HepG2 (cell line): ENCODE measurements around the gene TANGO2. TPM values are rescaled to one million over a fixed set of nuclear protein-coding genes. Genes with fewer than 3 reads are reported as not detected.

ENCODE experiments used
- ATAC-seq: fragments of 200-7000 bp; cut with Tn5 transposase; 3 replicates; pipeline ENCODE4 v1.9.1; 2020; ENCODE audit warnings: mild to moderate bottlenecking, moderate library complexity
- BruUV-seq: library from RNA; stranded (reverse); fragments of 400-500 nt; replicated peaks from 2 replicates; lab custom pipeline; 2021; lab: Mats Ljungman, UMichigan
- CTCF ChIA-PET: fragments of 300-600 bp; formaldehyde crosslinking; extraction: SDS; loops from one replicate; lab custom pipeline; 2021; ENCODE audit warnings: low total read pairs, inconsistent platforms, low intra/inter-chr PET ratio; lab: Yijun Ruan, JAX
- POLR2A ChIA-PET: fragments of 350-600 bp; sonication (Branson Sonifier 250); formaldehyde crosslinking; loops from one replicate; lab custom pipeline; 2020; ENCODE audit warnings: antibody characterized with exemption, inconsistent platforms; lab: Yijun Ruan, JAX
- DNase-seq: peaks from one replicate; pipeline ENCODE4 v3.0.0-alpha.2; 2015; ENCODE audit warnings: low spot score
- FAIRE-seq: peaks from 3 replicates; lab custom pipeline; 2011; peaks lifted over from hg19 to GRCh38; lab: Jason Lieb, UNC
- H2AFZ ChIP-seq: one replicate; pipeline ENCODE4 v1.6.1; 2011; ENCODE audit warnings: low read length, inconsistent platforms
- H3K27ac ChIP-seq: fragments of 300-600 bp; 3 replicates; pipeline ENCODE4 v1.8.0; 2011; ENCODE audit warnings: mixed run types, mild to moderate bottlenecking, mixed read lengths, low read length, inconsistent platforms; ENCODE audit not compliant: insufficient read depth; ENCODE audit errors: extremely low read length
- H3K27me3 ChIP-seq, 2 experiments: fragments of 200-600 bp in 1 of 2; 2 replicates in 1 of 2; 3 replicates in 1 of 2; pipeline versions ENCODE4 v1.6.0 to v1.8.0; 2011; ENCODE audit warnings: low read length in 2 of 2, mild to moderate bottlenecking in 2 of 2, moderate library complexity in 2 of 2, inconsistent platforms in 1 of 2; ENCODE audit not compliant: insufficient read depth in 2 of 2, control insufficient read depth in 1 of 2
- H3K36me3 ChIP-seq, 2 experiments: fragments of 200-600 bp in 1 of 2; replicated peaks in 1 of 2; 2 replicates in 1 of 2; 3 replicates in 1 of 2; pipeline versions ENCODE4 v1.5.1 to v1.8.0; 2011; ENCODE audit warnings: low read length in 2 of 2, inconsistent platforms in 1 of 2; ENCODE audit not compliant: insufficient read depth in 2 of 2, control insufficient read depth in 1 of 2
- H3K4me1 ChIP-seq: 2 replicates; pipeline ENCODE4 v1.5.1; 2012; ENCODE audit warnings: low read length, inconsistent platforms; ENCODE audit not compliant: insufficient read depth
- H3K4me2 ChIP-seq: 2 replicates; pipeline ENCODE4 v1.6.0; 2011; ENCODE audit warnings: low read depth, low read length, inconsistent platforms
- H3K4me3 ChIP-seq, 3 experiments: fragments of 200-600 bp in 1 of 3; sonication (generic), shearing (Covaris generic) in 1 of 3; replicated peaks in 1 of 3; 2 replicates each; pipeline ENCODE4 v1.5.1; 2011 to 2016; ENCODE audit warnings: low read length in 3 of 3, inconsistent platforms in 2 of 3, low read depth in 2 of 3, mild to moderate bottlenecking in 2 of 3, control low read depth in 1 of 3, mixed read lengths in 1 of 3; ENCODE audit not compliant: insufficient read depth in 1 of 3
- H3K79me2 ChIP-seq: one replicate; pipeline ENCODE4 v1.6.1; 2011; ENCODE audit warnings: low read length, inconsistent platforms; ENCODE audit not compliant: insufficient read depth
- H3K9ac ChIP-seq: 2 replicates; pipeline ENCODE4 v1.6.0; 2011; ENCODE audit warnings: mild to moderate bottlenecking, low read depth, low read length, inconsistent platforms; ENCODE audit not compliant: insufficient read depth
- H3K9me3 ChIP-seq: 2 replicates; pipeline ENCODE4 v1.5.1; 2012; ENCODE audit warnings: mild to moderate bottlenecking, low read length
- H4K20me1 ChIP-seq: 2 replicates; pipeline ENCODE4 v1.6.0; 2011; ENCODE audit warnings: inconsistent platforms, mild to moderate bottlenecking, low read length, moderate library complexity; ENCODE audit not compliant: insufficient read depth
- ARNT2 ChIP-seq: sonication (generic); formaldehyde crosslinking; IDR thresholded peaks from 2 replicates; pipeline ENCODE4 v1.8.0; 2022; ENCODE audit warnings: mild to moderate bottlenecking, low read depth, missing genetic modification reagents, moderate library complexity
- ATRX ChIP-seq: sonication (generic); formaldehyde crosslinking; IDR thresholded peaks from 2 replicates; pipeline ENCODE4 v1.4.0; 2020; ENCODE audit warnings: missing genetic modification reagents, borderline replicate concordance
- DNMT3B ChIP-seq: conservative IDR thresholded peaks from 2 replicates; pipeline ENCODE4 v1.6.1; 2016; ENCODE audit warnings: missing biosample characterization, control low read depth
- EED ChIP-seq: sonication (generic); formaldehyde crosslinking; IDR thresholded peaks from 2 replicates; pipeline ENCODE4 v1.5.0; 2020; ENCODE audit warnings: mild to moderate bottlenecking, missing genetic modification reagents
- HDAC2 ChIP-seq: sonication (generic); formaldehyde crosslinking; IDR thresholded peaks from 2 replicates; pipeline ENCODE4 v1.4.0; 2020; ENCODE audit warnings: missing genetic modification reagents
- PCBP1 ChIP-seq: fragments of 200-400 bp; formaldehyde crosslinking; IDR thresholded peaks from 2 replicates; pipeline ENCODE4 v1.6.1; 2017; ENCODE audit warnings: mild to moderate bottlenecking, low read depth, low read length, borderline replicate concordance
- POLR2G ChIP-seq: fragments of 200-400 bp; formaldehyde crosslinking; IDR thresholded peaks from 2 replicates; pipeline ENCODE4 v1.6.1; 2018; ENCODE audit warnings: mild to moderate bottlenecking, low read depth, low read length, moderate library complexity
- TFAP4 ChIP-seq: sonication (generic); IDR thresholded peaks from 2 replicates; pipeline ENCODE4 v1.6.1; 2016; ENCODE audit warnings: low read depth, borderline replicate concordance
- ZNF136 ChIP-seq: sonication (generic); formaldehyde crosslinking; IDR thresholded peaks from 2 replicates; pipeline ENCODE4 v1.8.1; 2022; ENCODE audit warnings: low read depth, mild to moderate bottlenecking, moderate library complexity, missing genetic modification reagents
- ZNF343 ChIP-seq: sonication (generic); formaldehyde crosslinking; IDR thresholded peaks from 2 replicates; pipeline ENCODE4 v1.4.0; 2020; ENCODE audit warnings: mild to moderate bottlenecking, missing genetic modification reagents
- ZNF460 ChIP-seq: sonication (generic); formaldehyde crosslinking; IDR thresholded peaks from 2 replicates; pipeline ENCODE4 v1.5.1; 2020; ENCODE audit warnings: missing genetic modification reagents, mild to moderate bottlenecking, borderline replicate concordance
- ZNF512 ChIP-seq: sonication (generic); formaldehyde crosslinking; IDR thresholded peaks from 2 replicates; pipeline ENCODE4 v1.4.0; 2020; ENCODE audit warnings: mild to moderate bottlenecking, missing genetic modification reagents
- ZNF598 ChIP-seq: sonication (generic); formaldehyde crosslinking; IDR thresholded peaks from 2 replicates; pipeline ENCODE4 v1.5.1; 2020; ENCODE audit warnings: mild to moderate bottlenecking, missing genetic modification reagents, borderline replicate concordance
- ZNF724P ChIP-seq: sonication (generic); formaldehyde crosslinking; IDR thresholded peaks from 2 replicates; pipeline ENCODE4 v1.8.0; 2022; ENCODE audit warnings: missing genetic modification reagents, borderline replicate concordance
- ZNF841 ChIP-seq: sonication (generic); formaldehyde crosslinking; IDR thresholded peaks from 2 replicates; pipeline ENCODE4 v1.8.1; 2023; ENCODE audit warnings: missing genetic modification reagents, borderline replicate concordance
- WGBS: methylation state at CpG from one replicate; pipeline ENCODE4 v1.1.6; 2017; ENCODE audit warnings: low lambda C conversion rate; 5-methylcytosine and 5-hydroxymethylcytosine counted together
- in situ Hi-C: cut with HindIII; loops from 2 replicates; pipeline ENCODE4 v1.10.0; 2017; ENCODE audit warnings: low pct_unique_long_range_greater_than_20kb; ENCODE audit not compliant: extremely low pct_ligation_motif_present
- intact Hi-C: fragments of 100-400 bp; cut with micrococcal nuclease; formaldehyde crosslinking; loops from one replicate; pipeline ENCODE4 v1.10.0; 2022; ENCODE audit not compliant: unreplicated experiment
- polyA plus RNA-seq, 8 experiments: library from polyadenylated mRNA; depleted of rRNA in 3 of 8; stranded (reverse) in 7 of 8; unstranded in 1 of 8; fragments of >200 nt; fragmentation: Illumina TruSeq in 4 of 8; extraction: Trizol in 4 of 8; gene quantifications; 2 replicates each; pipeline versions ENCODE4 v1.2.1 to v1.2.3, GENCODE V29; 2011 to 2016; ENCODE audit warnings: low read depth in 4 of 8, missing spikeins in 1 of 8, mixed read lengths in 1 of 8; ENCODE audit not compliant: insufficient read depth in 1 of 8
- total RNA-seq, 5 experiments: library from RNA; depleted of rRNA; stranded (reverse); fragments of >200 nt; fragmentation: Illumina TruSeq; extraction: Trizol; gene quantifications; 2 replicates each; pipeline ENCODE4 v1.2.3, GENCODE V29; 2016; ENCODE audit warnings: low read depth in 1 of 5
- TF ChIP-seq, protein P1 (sequence below): sonication (generic); formaldehyde crosslinking; IDR thresholded peaks from 2 replicates; pipeline ENCODE4 v1.4.0; 2020; ENCODE audit warnings: missing genetic modification reagents, mild to moderate bottlenecking, borderline replicate concordance

The TANGO2 gene
- total and polyA plus RNA-seq, 2 of the 13 experiments (the other 11 are each of a cell fraction or from before 2014, with no cell fraction given) = 12.9 to 14.8 TPM

GRCh38 chr22:20080776-20081654 lies 60.1 kb downstream of the TANGO2 start:
- under 1% methylated on average over 21 of the region's 27 CpGs for WGBS
- H3K27ac ChIP-seq = peak overlapping the region; percentile 85
- H3K4me3 ChIP-seq = peak overlapping the region; percentile 66 to 87 (median 75)
- peaks cover 15% of the 10 kb centered on the region; the same call in 1 of the 2 replicates for H4K20me1 ChIP-seq
- DNase-seq (peak; percentile 43), ATAC-seq (peak; percentile 14), FAIRE-seq (no peak)
- ChIA-PET POLR2A (interaction anchor here (1.1 to 1.8 kb wide), 2 partner anchors 10 to 35 kb away, joined by 4 to 5 read pairs; partner anchors contain the start of gene RANBP1), CTCF (no interaction called here)
- no peak overlapping the region for H2AFZ ChIP-seq
- in situ Hi-C loops = no loop called here
- no peaks in the 10 kb centered on the region for H3K9me3 ChIP-seq
- H3K9ac ChIP-seq = peak overlapping the region; percentile 95
- H3K27me3 ChIP-seq = no peaks in the 10 kb centered on the region; a peak in 2 of 5 replicates
- H3K4me2 ChIP-seq = peak overlapping the region; percentile 90
- intact Hi-C loops = loop anchor here (5.0 kb wide), 1 partner anchor 36 kb away; the partner anchor contains the start of genes RANBP1 and TRMT2A
- H3K79me2 ChIP-seq = peaks cover 55% of the 10 kb centered on the region
- TSS peak; percentile 85 for BruUV-seq
- H3K4me1 ChIP-seq = peaks cover 58% of the 10 kb centered on the region
- peaks cover 8 to 13% of the 10 kb centered on the region in 2 experiments; a peak in 4 of 5 replicates for H3K36me3 ChIP-seq
- TF ChIP-seq ZNF512 (CRISPR knock-in tag) (no peak), ZNF136 (CRISPR knock-in tag) (peak; percentile 85; the same call in 1 of the 2 replicates), EED (no peak), ZNF598 (0 out of 2 replicates have a peak, but pooled peaks have one; percentile 59), ATRX (CRISPR knock-in tag) (no peak), ARNT2 (0 out of 2 replicates have a peak, but pooled peaks have one; percentile 31), POLR2G (peak; percentile 36; the same call in 1 of the 2 replicates), ZNF724P (CRISPR knock-in tag) (peak; percentile 37; the same call in 1 of the 2 replicates), HDAC2 (CRISPR knock-in tag) (0 out of 2 replicates have a peak, but pooled peaks have one; percentile 20), ZNF841 (CRISPR knock-in tag) (no peak), TFAP4 (peak; percentile 81; the same call in 1 of the 2 replicates), ZNF343 (CRISPR knock-in tag) (no peak), DNMT3B (CRISPR knock-in tag) (0 out of 2 replicates have a peak, but pooled peaks have one; percentile 21), PCBP1 (no peak), ZNF460 (no peak)
- TF ChIP-seq, protein P1, sequence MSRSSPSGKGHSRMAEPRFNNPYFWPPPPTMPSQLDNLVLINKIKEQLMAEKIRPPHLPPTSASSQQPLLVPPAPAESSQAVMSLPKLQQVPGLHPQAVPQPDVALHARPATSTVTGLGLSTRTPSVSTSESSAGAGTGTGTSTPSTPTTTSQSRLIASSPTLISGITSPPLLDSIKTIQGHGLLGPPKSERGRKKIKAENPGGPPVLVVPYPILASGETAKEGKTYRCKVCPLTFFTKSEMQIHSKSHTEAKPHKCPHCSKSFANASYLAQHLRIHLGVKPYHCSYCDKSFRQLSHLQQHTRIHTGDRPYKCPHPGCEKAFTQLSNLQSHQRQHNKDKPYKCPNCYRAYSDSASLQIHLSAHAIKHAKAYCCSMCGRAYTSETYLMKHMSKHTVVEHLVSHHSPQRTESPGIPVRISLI (CRISPR knock-in tag) = no peak
